ENCODE results near the gene GNAQ. TPM values are rescaled to one million over a fixed set of nuclear protein-coding genes. Genes with fewer than 3 reads are reported as not detected.

Gene GNAQ
- total RNA-seq, 1 donor from 2014 or later: 0.20 TPM

GRCh38 chr9:77825361-77825760, 206.2 kb downstream of the GNAQ start:
- ATAC-seq (ENCODE audit: low read depth) (no peak), DNase-seq (no peak)
- intact Hi-C loops (cut with micrococcal nuclease): no loop called here
- no peak overlapping the region for H3K27ac Mint-ChIP-seq
- H3K36me3 Mint-ChIP-seq (ENCODE audit: low read depth): no peaks in the 10 kb centered on the region
- H3K4me1 Mint-ChIP-seq: peaks cover 9% of the 10 kb centered on the region
- no peak for TF ChIP-seq CTCF (IDR thresholded peaks at IDR 0.05)
- H3K27me3 Mint-ChIP-seq: no peaks in the 10 kb centered on the region
- H3K4me3 Mint-ChIP-seq: no peak overlapping the region
- ChIA-PET POLR2A (no interaction called here), CTCF (no interaction called here)
- H3K9me3 Mint-ChIP-seq: no peaks in the 10 kb centered on the region

- H3K9me3 Mint-ChIP-seq: no peaks in the 10 kb centered on the region
Measured at GRCh38 chr9:77820293-77820954, 211.2 kb downstream of the GNAQ start.

GRCh38 chr9:77819657-77820056, 212.0 kb downstream of the GNAQ start:
- Mint-ChIP-seq H3K27me3 (peaks cover 1% of the 10 kb centered on the region), H3K9me3 (no peaks in the 10 kb centered on the region), H3K4me3 (no peak overlapping the region), H3K27ac (no peak overlapping the region), H3K4me1 (no peaks in the 10 kb centered on the region), H3K36me3 (ENCODE audit: low read depth) (no peaks in the 10 kb centered on the region)
- TF ChIP-seq CTCF (IDR thresholded peaks at IDR 0.05): no peak
- ChIA-PET CTCF (no interaction called here), POLR2A (no interaction called here)
- intact Hi-C loops (cut with micrococcal nuclease): no loop called here
- ATAC-seq (ENCODE audit: low read depth) (no peak), DNase-seq (no peak)

More at GRCh38 chr9:77820293-77820954, 211.2 kb downstream of the GNAQ start:
- Mint-ChIP-seq H3K4me3 (no peak overlapping the region), H3K4me1 (no peaks in the 10 kb centered on the region), H3K36me3 (ENCODE audit: low read depth) (no peaks in the 10 kb centered on the region), H3K27ac (no peak overlapping the region), H3K27me3 (peaks cover 1% of the 10 kb centered on the region)
- intact Hi-C loops (cut with micrococcal nuclease): no loop called here
- ATAC-seq (ENCODE audit: low read depth): no peak
- no peak for DNase-seq
- ChIA-PET POLR2A (no interaction called here), CTCF (no interaction called here)
- TF ChIP-seq CTCF (IDR thresholded peaks at IDR 0.05): no peak

DNA sequence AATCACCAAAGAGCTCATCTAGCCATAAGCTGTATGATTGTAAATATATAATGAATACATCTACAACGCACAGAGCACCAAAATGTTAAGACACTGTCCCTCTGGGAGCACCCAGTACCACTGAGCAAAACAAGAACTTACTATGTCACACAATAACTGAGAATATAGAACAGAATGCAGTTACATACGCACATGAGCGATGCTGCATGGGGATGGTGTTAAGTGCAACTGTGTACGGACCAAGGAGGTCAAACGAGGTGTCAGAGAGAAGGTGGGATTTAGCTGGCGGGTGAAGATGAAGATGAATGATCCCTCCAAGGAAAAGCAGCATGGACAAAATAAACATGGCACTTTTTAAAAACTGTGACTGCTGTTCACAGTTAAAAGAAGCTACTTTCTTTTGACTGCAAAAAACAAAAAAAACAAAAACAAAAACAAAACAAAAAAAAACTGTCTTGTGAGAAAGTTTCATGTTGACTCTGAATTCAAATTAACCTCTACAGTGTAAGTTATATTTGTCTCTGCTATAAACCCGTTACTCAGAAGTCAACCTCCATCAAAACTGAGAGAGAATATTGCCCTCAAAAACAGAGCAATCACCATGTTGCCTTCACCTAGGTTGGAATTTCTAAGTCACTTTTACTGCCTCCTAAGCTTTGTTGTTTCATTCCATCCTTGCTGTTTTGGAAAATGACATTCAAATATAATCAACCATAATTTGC, 213.9 kb downstream of the GNAQ start:
- no peak for TF ChIP-seq CTCF (IDR thresholded peaks at IDR 0.05)
- Mint-ChIP-seq H3K36me3 (ENCODE audit: low read depth) (no peaks in the 10 kb centered on the region), H3K27ac (no peak overlapping the region), H3K4me1 (no peaks in the 10 kb centered on the region), H3K9me3 (no peaks in the 10 kb centered on the region), H3K4me3 (no peak overlapping the region), H3K27me3 (peaks cover 1% of the 10 kb centered on the region)
- ATAC-seq (ENCODE audit: low read depth) (no peak), DNase-seq (no peak)
- ChIA-PET CTCF (no interaction called here), POLR2A (no interaction called here)
- intact Hi-C loops (cut with micrococcal nuclease): no loop called here

DNA sequence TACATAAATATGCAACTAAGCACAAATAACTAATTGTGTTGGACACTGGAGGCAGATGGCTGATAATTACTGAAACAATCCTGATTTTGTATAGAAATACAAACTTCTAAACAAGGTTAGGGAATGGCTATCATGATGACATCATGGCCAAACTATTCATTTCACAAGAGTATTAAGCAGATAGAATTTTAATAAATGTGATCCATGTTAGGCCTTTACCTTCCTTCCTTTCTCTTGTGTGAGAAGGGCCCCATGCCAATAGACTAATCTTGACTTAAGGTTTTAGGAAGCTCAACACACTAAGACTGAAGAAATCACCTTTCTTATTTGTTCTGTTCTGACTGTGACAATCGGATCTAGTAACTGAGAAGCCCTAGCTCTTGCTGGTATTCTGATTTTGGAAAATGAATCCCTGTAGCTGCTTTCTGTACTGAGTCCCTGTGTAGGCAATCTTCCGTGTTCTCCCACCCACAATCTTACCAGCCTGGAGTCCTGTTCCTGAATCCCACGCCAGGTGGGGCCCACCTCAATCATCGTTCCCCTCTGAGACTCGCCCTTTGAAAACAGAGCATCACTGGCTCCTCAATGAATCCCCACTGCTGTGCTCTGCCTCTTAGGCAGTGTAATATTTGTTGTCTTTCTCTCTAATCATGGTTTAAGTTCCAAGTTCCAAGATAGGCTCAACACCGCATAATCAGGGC, 214.8 kb downstream of the GNAQ start:
- H3K9me3 Mint-ChIP-seq: no peaks in the 10 kb centered on the region
- ChIA-PET CTCF (interaction anchor here (0.6 kb wide), 1 partner anchor 78 kb away, joined by 3 read pairs; no protein-coding TSS in a partner anchor), POLR2A (no interaction called here)
- no peaks in the 10 kb centered on the region for H3K4me1 Mint-ChIP-seq
- DNase-seq (no peak), ATAC-seq (ENCODE audit: low read depth) (no peak)
- H3K27me3 Mint-ChIP-seq: peaks cover 1% of the 10 kb centered on the region
- H3K27ac Mint-ChIP-seq: no peak overlapping the region
- no peak for TF ChIP-seq CTCF (IDR thresholded peaks at IDR 0.05)
- intact Hi-C loops (cut with micrococcal nuclease): no loop called here
- H3K36me3 Mint-ChIP-seq (ENCODE audit: low read depth): no peaks in the 10 kb centered on the region
- H3K4me3 Mint-ChIP-seq: no peak overlapping the region
